Loucy (cell line): ENCODE results near the gene GZMM.

Source experiments
- H2AFZ ChIP-seq: fragments of 200-600 bp; sonication (generic); 2 replicates; pipeline ENCODE4 v1.6.0; 2016; ENCODE audit warnings: antibody characterized with exemption, mild to moderate bottlenecking, low read length, moderate library complexity
- H3F3A ChIP-seq: fragments of 200-600 bp; 2 replicates; pipeline ENCODE4 v1.6.0; 2016; ENCODE audit warnings: antibody characterized with exemption, low read depth, mild to moderate bottlenecking
- H3K27me3 ChIP-seq: fragments of 200-600 bp; sonication (generic); 2 replicates; pipeline ENCODE4 v1.6.1; 2014; ENCODE audit warnings: low read length, mild to moderate bottlenecking; ENCODE audit not compliant: insufficient read depth, poor library complexity, severe bottlenecking
- H3K36me3 ChIP-seq: fragments of 200-600 bp; sonication (generic); 2 replicates; pipeline ENCODE4 v1.6.1; 2016; ENCODE audit warnings: low read length; ENCODE audit not compliant: insufficient read depth
- H3K4me1 ChIP-seq: fragments of 200-600 bp; sonication (generic); 2 replicates; pipeline ENCODE4 v1.5.1; 2014; ENCODE audit warnings: low read length, mild to moderate bottlenecking; ENCODE audit not compliant: insufficient read depth, poor library complexity, severe bottlenecking
- H3K4me2 ChIP-seq: fragments of 200-600 bp; sonication (generic); 2 replicates; pipeline ENCODE4 v1.6.0; 2014; ENCODE audit warnings: antibody characterized with exemption, low read length, low read depth, mild to moderate bottlenecking; ENCODE audit not compliant: poor library complexity, severe bottlenecking
- H3K4me3 ChIP-seq: fragments of 200-600 bp; sonication (generic); 2 replicates; pipeline ENCODE4 v1.5.1; 2014; ENCODE audit warnings: low read length, mild to moderate bottlenecking, mixed read lengths; ENCODE audit not compliant: poor library complexity, severe bottlenecking
- H3K79me2 ChIP-seq: fragments of 200-600 bp; sonication (generic); 2 replicates; pipeline ENCODE4 v1.6.1; 2014; ENCODE audit warnings: low read length; ENCODE audit not compliant: insufficient read depth
- H3K9ac ChIP-seq: fragments of 200-600 bp; sonication (generic); 2 replicates; pipeline ENCODE4 v1.6.0; 2014; ENCODE audit warnings: mild to moderate bottlenecking, low read depth, low read length, moderate library complexity; ENCODE audit not compliant: poor library complexity, severe bottlenecking
- H3K9me2 ChIP-seq: fragments of 200-600 bp; sonication (generic); replicated peaks from 2 replicates; pipeline ENCODE4 v1.6.1; 2016; ENCODE audit warnings: low read depth, low read length, mixed read lengths
- H3K9me3 ChIP-seq: fragments of 200-600 bp; sonication (generic); 2 replicates; pipeline ENCODE4 v1.6.1; 2014; ENCODE audit warnings: mild to moderate bottlenecking, antibody characterized with exemption, low read length, low read depth; ENCODE audit not compliant: insufficient read depth
- H4K20me1 ChIP-seq: fragments of 200-600 bp; sonication (generic); 2 replicates; pipeline ENCODE4 v1.6.0; 2014; ENCODE audit warnings: antibody characterized with exemption, low read length, mild to moderate bottlenecking; ENCODE audit not compliant: insufficient read depth, poor library complexity, severe bottlenecking
- EZH2phosphoT487 ChIP-seq: fragments of 200-600 bp; IDR thresholded peaks from 2 replicates; pipeline ENCODE4 v1.6.1; 2018; ENCODE audit warnings: antibody characterized with exemption, mild to moderate bottlenecking, moderate library complexity, borderline replicate concordance
- TF ChIP-seq, protein P1 (sequence below): fragments of 200-600 bp; sonication (generic); conservative IDR thresholded peaks from 2 replicates; pipeline ENCODE4 v1.5.1; 2014; ENCODE audit warnings: mild to moderate bottlenecking, antibody characterized with exemption, low read length

The GZMM gene

GRCh38 chr19:581399-582111, 37.7 kb downstream of the GZMM start:
- Histone ChIP-seq H3K36me3 (peaks cover 39% of the 10 kb centered on the region; the same call in 1 of the 2 replicates), H3K4me2 (no peak overlapping the region), H3F3A (no peaks in the 10 kb centered on the region), H3K4me1 (peaks cover 6% of the 10 kb centered on the region), H3K9me3 (no peaks in the 10 kb centered on the region), H3K4me3 (no peak overlapping the region), H3K9ac (no peak overlapping the region), H4K20me1 (peaks cover 35% of the 10 kb centered on the region), H3K79me2 (peaks cover 40% of the 10 kb centered on the region), H2AFZ (no peak overlapping the region), H3K27me3 (no peaks in the 10 kb centered on the region), H3K9me2 (no peaks in the 10 kb centered on the region)
- TF ChIP-seq, protein P1, sequence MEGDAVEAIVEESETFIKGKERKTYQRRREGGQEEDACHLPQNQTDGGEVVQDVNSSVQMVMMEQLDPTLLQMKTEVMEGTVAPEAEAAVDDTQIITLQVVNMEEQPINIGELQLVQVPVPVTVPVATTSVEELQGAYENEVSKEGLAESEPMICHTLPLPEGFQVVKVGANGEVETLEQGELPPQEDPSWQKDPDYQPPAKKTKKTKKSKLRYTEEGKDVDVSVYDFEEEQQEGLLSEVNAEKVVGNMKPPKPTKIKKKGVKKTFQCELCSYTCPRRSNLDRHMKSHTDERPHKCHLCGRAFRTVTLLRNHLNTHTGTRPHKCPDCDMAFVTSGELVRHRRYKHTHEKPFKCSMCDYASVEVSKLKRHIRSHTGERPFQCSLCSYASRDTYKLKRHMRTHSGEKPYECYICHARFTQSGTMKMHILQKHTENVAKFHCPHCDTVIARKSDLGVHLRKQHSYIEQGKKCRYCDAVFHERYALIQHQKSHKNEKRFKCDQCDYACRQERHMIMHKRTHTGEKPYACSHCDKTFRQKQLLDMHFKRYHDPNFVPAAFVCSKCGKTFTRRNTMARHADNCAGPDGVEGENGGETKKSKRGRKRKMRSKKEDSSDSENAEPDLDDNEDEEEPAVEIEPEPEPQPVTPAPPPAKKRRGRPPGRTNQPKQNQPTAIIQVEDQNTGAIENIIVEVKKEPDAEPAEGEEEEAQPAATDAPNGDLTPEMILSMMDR: no peak
- no peak for TF ChIP-seq EZH2phosphoT487

DNA sequence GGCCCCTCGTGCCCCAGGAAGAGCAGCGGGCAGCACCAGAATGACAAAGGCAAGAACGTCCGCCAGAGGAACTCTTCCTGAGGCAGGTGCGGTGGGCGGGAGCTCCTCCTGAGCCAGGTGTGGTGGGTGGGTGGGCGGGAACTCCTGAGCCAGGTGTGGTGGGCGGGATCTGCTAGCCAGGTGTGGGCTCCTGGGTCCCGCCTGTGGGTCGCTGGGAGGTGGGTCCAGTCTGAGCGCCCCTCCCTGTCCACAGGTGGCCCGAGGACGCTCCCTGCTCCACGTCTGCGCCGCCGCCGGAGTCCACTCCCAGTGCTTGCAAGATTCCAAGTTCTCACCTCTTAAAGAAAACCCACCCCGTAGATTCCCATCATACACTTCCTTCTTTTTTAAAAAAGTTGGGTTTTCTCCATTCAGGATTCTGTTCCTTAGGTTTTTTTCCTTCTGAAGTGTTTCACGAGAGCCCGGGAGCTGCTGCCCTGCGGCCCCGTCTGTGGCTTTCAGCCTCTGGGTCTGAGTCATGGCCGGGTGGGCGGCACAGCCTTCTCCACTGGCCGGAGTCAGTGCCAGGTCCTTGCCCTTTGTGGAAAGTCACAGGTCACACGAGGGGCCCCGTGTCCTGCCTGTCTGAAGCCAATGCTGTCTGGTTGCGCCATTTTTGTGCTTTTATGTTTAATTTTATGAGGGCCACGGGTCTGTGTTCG, 38.8 kb downstream of the GZMM start:
- H3K36me3 ChIP-seq: peaks cover 39% of the 10 kb centered on the region; the same call in 1 of the 2 replicates
- H3K9me3 ChIP-seq: no peaks in the 10 kb centered on the region
- no peaks in the 10 kb centered on the region for H3K4me1 ChIP-seq
- peaks cover 24% of the 10 kb centered on the region for H4K20me1 ChIP-seq
- H3K27me3 ChIP-seq: no peaks in the 10 kb centered on the region
- H3F3A ChIP-seq: no peaks in the 10 kb centered on the region
- no peak overlapping the region for H3K4me2 ChIP-seq
- H3K4me3 ChIP-seq: no peak overlapping the region
- H3K79me2 ChIP-seq: peaks cover 29% of the 10 kb centered on the region
- no peaks in the 10 kb centered on the region for H3K9me2 ChIP-seq
- no peak overlapping the region for H2AFZ ChIP-seq
- no peak overlapping the region for H3K9ac ChIP-seq
- no peak for TF ChIP-seq EZH2phosphoT487
- TF ChIP-seq, protein P1: no peak

DNA sequence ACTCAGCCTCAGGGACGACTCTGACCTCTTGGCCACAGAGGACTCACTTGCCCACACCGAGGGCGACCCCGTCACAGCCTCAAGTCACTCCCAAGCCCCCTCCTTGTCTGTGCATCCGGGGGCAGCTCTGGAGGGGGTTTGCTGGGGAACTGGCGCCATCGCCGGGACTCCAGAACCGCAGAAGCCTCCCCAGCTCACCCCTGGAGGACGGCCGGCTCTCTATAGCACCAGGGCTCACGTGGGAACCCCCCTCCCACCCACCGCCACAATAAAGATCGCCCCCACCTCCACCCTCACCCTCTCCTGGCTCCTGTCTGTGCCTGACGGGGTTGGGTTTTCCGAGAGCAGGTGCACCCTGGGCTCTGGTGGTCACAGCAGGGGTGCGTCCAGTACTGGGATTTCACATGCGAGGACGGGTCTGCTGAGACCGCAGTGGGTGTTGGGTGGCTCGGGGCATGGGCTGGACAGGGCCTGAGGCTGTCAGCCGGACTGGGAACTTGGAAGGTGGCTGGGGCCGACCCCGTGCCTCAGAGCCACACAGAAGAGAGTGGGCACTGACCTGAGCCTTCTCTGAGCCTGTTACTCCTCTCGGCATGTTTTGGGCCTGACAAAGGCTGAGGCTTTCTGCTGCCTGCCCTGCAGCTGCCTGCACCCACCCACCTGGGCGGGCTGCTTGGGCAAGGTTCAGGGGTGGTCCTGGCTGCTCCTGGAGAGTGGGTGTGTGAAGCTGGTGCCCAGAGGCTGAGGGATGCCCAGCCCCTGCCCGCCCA, 39.5 kb downstream of the GZMM start:
- TF ChIP-seq, protein P1: no peak
- no peak for TF ChIP-seq EZH2phosphoT487
- Histone ChIP-seq H3K4me3 (no peak overlapping the region), H3K79me2 (peaks cover 22% of the 10 kb centered on the region), H3K27me3 (no peaks in the 10 kb centered on the region), H3F3A (no peaks in the 10 kb centered on the region), H3K9me3 (no peaks in the 10 kb centered on the region), H3K4me1 (peaks cover 3% of the 10 kb centered on the region), H3K9ac (no peak overlapping the region), H3K36me3 (peaks cover 34% of the 10 kb centered on the region; the same call in 1 of the 2 replicates), H3K4me2 (no peak overlapping the region), H4K20me1 (peaks cover 17% of the 10 kb centered on the region), H2AFZ (no peak overlapping the region), H3K9me2 (no peaks in the 10 kb centered on the region)
